GM21723 (cell line): ENCODE data around the gene GSG1L.
"Not testable (repeated sequence)": the region's sequence is repeated elsewhere in the genome, so short reads cannot be mapped to it uniquely, and the experiment has no call there.

Experiments used
- ATAC-seq: cut with Tn5 transposase; IDR thresholded peaks from one replicate; pipeline ENCODE4 v1.9.1; 2021; ENCODE audit warnings: mild to moderate bottlenecking, moderate library complexity; ENCODE audit not compliant: unreplicated experiment

The GSG1L gene

GRCh38 chr16:27907457-27907972 is 156.0 kb downstream of the GSG1L start:
- no peak for ATAC-seq

DNA sequence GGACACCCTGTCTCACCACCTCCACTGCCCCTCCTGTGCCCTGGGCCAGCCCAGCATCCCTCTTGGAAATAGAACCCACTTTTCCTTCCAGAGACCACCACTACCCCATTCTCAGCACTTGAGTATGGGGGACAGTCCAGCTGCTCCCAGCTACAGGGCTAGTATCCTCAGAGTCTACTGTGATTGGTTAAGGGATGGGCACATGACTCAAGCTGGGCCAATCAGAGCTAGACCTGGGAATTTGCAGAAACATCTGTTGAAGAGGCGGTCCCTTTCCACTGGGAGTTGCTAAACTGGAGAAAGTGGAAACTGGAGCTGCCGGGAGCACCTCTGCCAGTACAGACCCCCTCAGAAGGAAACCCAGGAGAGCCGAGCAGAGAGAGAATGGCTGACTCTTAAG is 156.6 kb downstream of the GSG1L start:
- no peak for ATAC-seq

- ATAC-seq = no peak
These were observed 160.4 kb downstream of the GSG1L start for GRCh38 chr16:27903046-27903655.

- no peak for ATAC-seq
These were observed 161.0 kb downstream of the GSG1L start for GRCh38 chr16:27902551-27902950.

DNA sequence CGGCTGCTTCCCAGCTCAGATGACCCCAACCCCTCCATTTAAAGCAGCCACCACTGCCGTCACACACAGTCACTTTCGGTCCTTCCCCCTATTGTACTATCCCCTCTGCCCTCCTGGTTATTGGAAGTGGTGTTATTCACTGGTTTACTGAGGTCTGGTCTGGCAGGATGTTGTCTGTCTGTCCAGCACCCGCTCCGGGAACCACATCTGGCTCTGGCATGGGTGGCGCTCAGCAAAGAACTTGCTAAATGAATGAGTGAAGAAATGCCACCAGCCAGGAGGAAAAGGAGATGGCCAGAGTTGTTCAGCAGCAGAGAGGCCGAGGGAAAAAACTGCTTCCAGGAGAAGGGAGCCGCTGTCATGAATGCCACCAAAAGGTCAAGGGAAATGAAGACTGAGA is 161.6 kb downstream of the GSG1L start:
- ATAC-seq = no peak

DNA sequence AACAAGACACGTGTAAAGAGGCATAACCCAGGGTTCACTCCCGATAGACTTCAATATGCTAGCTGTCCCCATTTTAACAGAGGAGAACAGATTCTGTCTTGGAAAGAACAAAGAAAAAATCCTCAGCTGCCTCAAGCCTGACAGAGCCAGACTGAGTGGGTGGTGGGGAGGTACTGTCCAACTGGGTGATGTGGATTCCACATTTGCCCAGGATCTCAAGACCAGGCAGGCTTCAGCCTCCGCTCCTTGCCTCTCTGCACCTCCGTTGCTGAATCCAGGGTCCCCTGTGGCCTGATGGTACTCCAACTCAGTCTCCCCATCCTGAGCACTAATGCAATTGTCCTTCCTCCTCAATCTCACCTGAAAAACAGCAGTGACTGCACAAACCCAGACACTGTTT is 163.8 kb downstream of the GSG1L start:
- no peak for ATAC-seq

DNA sequence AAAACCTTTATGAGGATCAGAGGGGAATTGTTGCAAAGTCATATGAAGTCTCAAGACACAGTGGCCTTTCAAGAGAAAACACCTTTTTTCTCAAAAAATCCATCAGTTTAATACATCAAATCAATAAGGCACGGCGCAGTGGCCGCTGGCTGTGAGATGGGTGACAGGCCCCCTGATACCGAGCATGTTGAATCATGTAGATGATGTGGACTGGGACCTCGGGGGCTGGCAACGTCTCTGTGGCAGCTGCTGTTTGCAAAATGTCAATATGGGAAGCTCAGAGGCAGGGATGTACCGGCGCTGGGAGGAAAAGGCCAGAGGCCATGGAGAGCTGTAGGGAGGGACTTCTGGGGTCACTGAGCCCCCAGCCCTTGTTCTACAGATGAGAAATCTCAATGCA is 169.1 kb downstream of the GSG1L start:
- ATAC-seq = no peak

GRCh38 chr16:27892879-27893278 is 170.6 kb downstream of the GSG1L start:
- no peak for ATAC-seq

DNA sequence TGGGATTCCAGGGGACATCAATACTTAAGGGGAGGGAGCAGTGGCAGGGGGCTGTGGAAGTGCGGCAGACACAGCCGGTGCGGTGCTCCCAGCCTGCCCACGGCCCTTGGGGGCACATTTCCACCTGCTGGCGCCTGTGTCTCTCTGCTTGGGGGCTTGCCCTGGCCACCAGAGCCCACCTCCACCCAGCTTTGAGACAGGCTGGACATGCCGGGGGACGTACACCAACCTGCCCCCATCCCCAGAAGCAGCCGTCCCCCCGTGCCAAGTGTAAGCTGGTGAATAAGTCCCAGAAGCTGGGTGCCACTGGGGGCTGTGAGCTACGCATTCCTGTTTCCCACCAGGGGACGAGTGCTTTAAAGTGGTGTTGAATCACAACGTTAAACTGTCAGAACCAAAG is 172.6 kb downstream of the GSG1L start:
- ATAC-seq = no peak

DNA sequence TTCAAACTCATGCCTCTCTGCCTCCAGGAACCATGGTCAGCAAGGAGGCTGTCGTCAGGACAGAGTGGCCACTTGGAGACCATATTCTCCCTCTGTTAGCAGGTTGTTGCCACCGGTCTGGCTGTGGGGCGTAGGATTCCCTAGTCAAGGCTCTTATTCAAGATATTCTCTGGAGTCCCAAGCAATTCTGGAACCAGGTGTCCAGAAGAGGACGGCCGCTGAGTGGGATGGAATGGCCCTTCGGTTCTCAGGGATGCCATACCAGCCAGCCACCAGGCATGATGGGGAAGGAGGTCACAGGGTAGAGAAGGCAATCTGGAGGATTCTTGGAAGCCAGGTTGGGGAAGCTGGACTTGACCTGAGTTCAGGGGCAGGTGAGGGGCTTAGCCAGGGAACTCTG is 173.5 kb downstream of the GSG1L start:
- no peak for ATAC-seq

GRCh38 chr16:27883576-27883975 is 179.9 kb downstream of the GSG1L start:
- no peak for ATAC-seq

- no peak for ATAC-seq
These were observed 183.2 kb downstream of the GSG1L start for GRCh38 chr16:27880287-27880686.

DNA sequence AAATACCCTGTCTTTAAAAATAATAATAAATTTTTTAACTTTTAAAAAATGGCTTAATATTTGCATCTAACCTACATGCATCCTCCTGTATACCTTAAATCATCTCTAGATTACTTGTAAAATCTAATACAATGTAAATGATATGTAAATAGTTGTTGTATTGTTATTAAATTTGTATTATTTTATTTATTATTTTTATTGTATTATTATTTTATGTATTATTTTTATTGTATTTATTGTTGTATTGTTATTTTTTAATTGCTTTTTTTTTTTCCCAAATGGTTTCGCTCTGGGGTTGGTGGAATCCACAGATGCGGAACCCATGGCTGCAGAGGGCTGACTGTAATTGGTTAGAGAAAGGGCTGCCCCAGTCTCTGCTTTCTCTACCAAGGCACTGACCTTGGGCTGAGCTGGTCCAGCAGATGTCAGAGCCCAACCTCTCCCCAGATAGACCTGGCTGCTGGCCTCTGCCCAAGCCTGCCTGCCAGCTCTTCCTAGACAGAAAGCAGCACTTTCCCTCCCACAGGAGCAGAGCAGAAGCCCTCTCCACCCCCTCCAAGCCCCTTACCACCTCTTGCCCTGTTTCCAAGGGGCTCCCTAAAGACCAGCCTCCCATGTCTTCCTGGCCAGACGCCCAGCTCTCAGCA is 183.8 kb downstream of the GSG1L start:
- no peak for ATAC-seq

- not testable (repeated sequence) for ATAC-seq
These were observed 190.9 kb downstream of the GSG1L start for GRCh38 chr16:27872627-27873026.

DNA sequence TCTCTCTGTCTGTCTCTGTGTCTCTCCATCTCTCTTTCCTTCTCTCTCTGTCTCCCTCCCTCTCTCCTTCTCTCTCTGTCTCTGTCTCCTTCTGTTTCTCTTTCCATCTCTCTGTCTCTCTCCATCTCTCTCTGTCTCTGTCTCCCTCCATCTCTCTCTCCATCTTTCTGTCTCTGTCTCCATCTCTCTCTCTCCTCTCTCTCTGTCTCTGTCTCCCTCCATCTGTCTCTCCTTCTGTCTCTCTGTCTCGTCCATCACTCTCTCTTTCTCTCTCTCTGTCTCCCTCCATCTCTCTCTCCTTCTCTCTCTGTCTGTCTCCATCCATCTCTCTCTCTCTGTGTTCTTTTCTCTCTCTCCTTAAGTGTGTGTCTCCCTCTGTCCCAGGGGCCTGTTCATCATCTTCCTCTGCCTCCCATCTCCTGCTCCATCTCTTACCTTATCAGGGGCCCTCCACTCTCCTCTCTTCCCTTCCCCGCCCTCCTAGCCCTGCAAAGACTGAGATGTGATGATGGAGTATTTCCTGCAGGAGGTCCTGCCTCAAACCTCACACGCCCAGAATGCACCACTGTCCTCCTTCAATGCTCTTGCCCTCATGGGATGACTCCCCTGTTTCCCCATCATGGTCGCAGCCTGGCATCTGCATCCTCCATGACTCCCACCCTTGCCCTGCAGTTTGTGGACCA is 193.3 kb downstream of the GSG1L start:
- no peak for ATAC-seq

DNA sequence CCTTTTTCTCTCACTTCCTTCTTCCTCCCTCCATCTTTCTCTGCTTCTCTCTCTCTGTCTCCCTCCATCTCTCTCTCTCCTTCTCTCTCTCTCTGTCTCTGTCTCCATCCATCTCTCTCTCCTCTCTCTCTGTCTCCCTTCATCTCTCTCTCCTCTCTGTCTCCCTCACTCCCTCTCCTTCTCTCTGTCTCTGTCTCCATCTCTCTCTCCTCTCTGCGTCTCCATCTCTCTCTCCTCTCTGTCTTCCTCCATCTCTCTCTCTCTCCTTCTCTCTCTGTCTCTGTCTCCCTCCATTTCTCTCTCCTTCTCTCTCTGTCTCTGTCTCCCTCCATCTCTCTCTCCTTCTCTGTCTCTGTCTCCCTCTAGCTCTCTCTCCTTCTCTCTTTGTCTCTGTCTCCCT is 194.1 kb downstream of the GSG1L start:
- ATAC-seq = no peak

DNA sequence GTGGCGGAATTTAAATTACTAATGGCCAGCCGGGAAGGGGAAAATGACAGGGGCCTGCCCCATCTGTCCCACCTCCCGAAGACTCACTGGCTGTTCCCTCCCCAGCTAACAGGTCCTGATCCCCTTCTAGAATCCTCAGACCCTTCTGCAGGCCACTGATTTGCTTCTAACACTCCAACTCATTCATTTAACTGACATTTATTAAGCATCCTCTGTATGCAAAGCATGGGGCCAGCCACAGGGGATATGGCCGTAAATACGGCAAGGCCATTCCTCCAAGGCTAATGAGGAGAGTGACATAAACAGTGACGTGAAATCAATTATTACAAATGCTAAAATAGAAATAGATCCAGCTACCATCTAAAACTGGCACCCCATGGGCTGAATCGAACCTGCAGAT is 195.3 kb downstream of the GSG1L start:
- no peak for ATAC-seq

GRCh38 chr16:27867122-27868110 is 196.1 kb downstream of the GSG1L start:
- no peak for ATAC-seq

DNA sequence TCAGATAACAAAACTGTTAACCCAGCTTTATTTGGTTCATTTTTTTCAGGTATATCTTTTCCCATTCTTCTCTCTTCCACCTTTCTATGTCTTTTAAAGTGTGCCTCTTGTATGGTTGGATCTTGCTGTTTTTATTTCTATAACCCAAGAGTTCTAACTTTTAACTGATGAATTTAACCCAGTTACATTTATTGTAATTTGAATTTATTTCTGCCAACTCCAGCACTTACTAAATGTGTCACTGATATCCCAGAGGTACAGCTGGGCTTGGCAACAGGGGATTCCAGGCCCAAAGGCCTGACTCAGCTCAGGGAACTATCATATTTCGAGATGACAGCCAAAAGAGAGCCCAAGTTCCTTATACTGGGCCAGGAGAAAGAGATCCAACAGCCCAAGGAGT is 200.1 kb downstream of the GSG1L start:
- no peak for ATAC-seq

DNA sequence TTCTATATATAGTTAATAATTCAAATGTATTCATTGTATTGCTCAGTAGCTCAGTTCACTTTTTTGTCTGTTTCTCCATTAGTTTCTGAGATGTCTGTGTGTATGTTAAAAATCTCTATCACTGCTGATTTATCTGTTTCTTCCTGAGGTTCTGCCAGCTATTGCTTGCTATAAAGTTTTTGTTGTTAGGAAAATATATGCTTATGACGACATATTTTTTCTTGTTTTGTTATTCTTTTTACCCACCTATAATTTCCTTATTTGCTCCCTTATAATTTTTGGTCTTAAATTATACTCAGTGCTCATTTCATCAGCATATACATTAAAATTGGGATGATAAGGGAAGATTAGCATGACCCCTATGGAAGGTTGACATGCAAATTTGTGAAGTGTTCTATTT is 200.6 kb downstream of the GSG1L start:
- no peak for ATAC-seq

DNA sequence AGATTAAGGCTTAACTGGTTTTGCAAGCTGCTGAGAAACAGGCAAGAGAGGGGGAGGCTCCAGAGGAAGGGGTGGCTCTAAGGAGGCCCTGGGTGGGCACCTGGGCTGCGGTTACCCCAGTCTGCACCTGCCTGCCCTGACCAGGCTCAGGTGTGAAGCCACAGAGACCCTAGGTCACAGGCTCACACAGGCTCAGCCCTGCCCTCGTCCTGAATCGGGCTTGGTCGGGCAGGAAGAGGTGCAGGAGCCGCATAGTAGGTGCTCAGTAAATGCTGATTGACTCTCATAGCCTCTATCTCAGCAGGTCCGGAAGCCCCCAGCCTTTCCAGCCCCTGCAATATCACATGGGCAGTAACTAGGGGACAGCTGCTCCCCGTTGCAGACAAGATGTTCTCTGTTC is 203.4 kb downstream of the GSG1L start:
- ATAC-seq = no peak
